T47D (cell line): ENCODE results near the gene EXOC6.
A peak's percentile ranks its signal among the peaks of the same experiment; 100 is the strongest.

Source experiments
- DNase-seq, 2 experiments: peaks; one replicate each; pipeline versions ENCODE4 v3.0.0 to v3.0.0-alpha.2; 2011 to 2012; ENCODE audit warnings: low read depth in 1 of 2, low spot score in 1 of 2
- JUND ChIP-seq: IDR thresholded peaks from 2 replicates; pipeline ENCODE4 v1.6.1; 2012; ENCODE audit warnings: low read depth
- in situ Hi-C: cut with HindIII; loops from 2 replicates; pipeline ENCODE4 v1.10.0; 2016; ENCODE audit warnings: low sequenced_read_pairs, low pct_unique_long_range_greater_than_20kb

Gene EXOC6

DNA sequence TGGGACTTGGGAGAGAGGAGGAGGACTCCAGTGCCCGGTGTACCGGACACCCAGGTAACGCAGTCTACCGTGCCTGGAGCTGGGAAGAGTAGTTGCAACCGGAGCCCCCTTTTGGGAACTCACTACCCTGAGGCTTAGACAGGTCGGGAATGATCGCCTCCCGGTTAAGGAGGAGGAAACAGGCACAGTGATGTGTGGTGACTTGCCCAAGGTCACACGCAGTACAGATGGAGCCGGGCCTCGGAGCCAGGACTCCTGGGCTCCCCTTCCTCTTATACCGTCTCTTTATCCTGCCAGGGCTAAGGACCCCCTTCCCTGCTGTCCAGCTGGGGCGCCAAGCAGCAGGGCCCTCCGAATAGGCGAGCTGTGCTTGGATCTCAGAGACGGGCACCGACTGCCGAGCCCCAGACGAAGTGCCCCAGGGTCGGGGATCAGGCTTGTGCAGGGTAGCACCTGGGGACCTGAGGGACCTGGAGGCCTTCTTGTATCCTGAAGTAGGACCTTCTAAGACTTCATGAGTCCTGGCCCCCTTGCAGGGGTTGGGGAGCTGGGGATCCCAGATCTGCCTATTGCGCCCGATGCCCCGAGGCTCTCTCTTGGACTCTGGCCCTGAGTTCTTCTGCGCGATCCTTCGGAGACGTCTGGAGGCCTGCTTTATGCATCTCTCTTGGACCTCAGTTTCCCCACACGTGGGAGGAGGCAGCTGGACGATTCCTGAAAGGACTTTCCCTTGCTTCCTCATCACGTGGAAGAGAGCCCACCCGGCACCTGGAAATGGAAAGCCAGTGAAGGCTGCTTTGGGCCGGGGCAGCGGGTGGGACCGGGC lies 224.6 kb downstream of the EXOC6 start:
- TF ChIP-seq JUND: no peak
- in situ Hi-C loops: no loop called here
- DNase-seq: no peak

DNA sequence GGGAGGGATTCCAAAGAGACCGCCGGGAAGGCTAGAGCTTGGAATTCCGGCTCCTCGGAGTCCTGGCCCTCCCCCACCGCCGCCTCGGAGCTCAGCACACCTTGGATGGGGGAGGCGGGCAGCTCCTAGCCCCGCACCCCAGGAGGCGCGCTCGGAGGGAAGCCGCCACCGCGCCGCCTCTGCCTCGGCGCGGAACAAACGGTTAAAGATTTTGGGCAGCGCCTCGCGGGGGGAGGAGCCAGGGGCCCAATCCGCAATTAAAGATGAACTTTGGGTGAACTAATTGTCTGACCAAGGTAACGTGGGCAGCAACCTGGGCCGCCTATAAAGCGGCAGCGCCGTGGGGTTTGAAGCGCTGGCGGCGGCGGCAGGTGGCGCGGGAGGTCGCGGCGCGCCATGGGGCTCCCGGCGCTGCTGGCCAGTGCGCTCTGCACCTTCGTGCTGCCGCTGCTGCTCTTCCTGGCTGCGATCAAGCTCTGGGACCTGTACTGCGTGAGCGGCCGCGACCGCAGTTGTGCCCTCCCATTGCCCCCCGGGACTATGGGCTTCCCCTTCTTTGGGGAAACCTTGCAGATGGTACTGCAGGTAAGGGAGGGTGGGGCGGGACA lies 225.3 kb downstream of the EXOC6 start, which contains the start of gene CYP26A1:
Gene CYP26A1, plus strand, starts transcription at position 355 of the 608 bp plus-strand sequence. Its CDS starts 42 bp downstream, at position 397.
- no peak for TF ChIP-seq JUND
- in situ Hi-C loops: no loop called here
- peak in 1 of 2 experiments; percentile 33 for DNase-seq

DNA sequence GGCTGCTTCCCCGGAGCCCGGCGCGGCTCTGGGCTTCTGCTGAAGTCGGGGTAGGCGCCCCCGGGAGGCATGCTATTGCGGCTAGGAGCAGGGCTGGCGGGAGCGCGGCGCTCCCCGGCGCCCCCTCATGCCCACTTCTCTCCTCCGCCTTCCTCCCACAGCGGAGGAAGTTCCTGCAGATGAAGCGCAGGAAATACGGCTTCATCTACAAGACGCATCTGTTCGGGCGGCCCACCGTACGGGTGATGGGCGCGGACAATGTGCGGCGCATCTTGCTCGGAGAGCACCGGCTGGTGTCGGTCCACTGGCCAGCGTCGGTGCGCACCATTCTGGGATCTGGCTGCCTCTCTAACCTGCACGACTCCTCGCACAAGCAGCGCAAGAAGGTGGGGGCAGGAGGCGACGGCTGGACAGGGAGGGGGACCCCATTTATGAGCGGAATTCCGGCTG lies 225.9 kb downstream of the EXOC6 start:
- in situ Hi-C loops: no loop called here
- TF ChIP-seq JUND: no peak
- DNase-seq: no peak

DNA sequence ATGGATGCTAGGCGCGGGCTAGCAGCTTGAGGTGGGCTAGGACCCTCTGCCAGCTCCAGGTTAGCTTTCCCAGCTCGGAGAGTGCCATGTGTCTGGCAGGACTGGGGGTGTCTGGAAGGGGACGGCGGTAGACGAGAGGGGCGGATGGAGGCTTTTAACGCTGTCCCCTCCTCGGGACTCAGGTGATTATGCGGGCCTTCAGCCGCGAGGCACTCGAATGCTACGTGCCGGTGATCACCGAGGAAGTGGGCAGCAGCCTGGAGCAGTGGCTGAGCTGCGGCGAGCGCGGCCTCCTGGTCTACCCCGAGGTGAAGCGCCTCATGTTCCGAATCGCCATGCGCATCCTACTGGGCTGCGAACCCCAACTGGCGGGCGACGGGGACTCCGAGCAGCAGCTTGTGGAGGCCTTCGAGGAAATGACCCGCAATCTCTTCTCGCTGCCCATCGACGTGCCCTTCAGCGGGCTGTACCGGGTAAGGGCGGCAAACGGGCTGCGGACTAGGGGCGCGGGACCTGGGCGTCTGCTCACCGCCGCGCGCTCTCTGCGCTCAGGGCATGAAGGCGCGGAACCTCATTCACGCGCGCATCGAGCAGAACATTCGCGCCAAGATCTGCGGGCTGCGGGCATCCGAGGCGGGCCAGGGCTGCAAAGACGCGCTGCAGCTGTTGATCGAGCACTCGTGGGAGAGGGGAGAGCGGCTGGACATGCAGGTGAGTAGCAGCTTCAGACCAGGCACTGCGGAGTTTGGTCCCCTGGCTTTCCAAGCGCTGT lies 226.5 kb downstream of the EXOC6 start:
- TF ChIP-seq JUND: no peak
- in situ Hi-C loops: no loop called here
- DNase-seq: no peak

DNA sequence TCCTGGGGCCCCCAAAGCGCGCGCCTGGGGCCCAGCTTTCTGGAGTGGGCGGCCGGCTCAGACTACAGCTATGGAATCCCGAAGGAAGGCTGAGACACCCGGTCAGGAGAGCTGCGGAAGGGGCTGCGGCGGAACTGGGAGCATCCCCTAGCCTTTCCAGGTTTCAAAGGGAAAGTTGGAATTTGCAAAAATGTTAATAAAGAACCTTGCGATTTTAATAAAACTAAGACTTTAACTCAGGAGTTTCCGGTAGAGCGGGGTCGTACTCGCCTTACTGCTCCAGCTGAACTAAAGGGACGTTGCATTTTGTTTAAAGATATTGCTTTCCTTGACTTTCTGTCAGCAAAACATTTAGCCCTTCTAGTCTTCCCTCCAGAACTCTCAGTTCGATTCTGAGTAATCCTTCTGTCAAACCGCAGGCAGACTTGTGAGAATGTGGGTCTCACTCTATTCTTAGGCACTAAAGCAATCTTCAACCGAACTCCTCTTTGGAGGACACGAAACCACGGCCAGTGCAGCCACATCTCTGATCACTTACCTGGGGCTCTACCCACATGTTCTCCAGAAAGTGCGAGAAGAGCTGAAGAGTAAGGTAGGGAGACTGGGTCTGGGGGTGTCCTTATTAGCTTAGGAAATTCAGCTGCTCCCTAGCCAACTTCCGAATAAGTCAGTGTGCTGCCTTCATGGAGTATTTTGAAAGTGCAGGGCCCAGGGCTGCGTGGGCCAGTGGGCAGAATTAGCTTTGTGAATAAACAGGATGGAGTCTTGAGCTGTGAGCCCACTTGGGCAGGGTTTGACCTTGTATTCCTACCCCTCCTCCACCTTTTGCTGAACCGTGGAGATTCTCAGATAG lies 227.3 kb downstream of the EXOC6 start:
- in situ Hi-C loops: no loop called here
- no peak for DNase-seq
- TF ChIP-seq JUND: no peak

DNA sequence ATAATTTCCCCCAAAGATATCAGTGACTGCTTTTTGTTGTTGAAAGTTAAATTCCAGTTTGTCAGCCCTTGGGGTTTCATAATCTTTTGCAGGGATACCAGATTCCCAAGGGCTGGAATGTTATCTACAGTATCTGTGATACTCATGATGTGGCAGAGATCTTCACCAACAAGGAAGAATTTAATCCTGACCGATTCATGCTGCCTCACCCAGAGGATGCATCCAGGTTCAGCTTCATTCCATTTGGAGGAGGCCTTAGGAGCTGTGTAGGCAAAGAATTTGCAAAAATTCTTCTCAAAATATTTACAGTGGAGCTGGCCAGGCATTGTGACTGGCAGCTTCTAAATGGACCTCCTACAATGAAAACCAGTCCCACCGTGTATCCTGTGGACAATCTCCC lies 228.6 kb downstream of the EXOC6 start:
- DNase-seq: no peak
- no peak for TF ChIP-seq JUND
- in situ Hi-C loops: no loop called here

DNA sequence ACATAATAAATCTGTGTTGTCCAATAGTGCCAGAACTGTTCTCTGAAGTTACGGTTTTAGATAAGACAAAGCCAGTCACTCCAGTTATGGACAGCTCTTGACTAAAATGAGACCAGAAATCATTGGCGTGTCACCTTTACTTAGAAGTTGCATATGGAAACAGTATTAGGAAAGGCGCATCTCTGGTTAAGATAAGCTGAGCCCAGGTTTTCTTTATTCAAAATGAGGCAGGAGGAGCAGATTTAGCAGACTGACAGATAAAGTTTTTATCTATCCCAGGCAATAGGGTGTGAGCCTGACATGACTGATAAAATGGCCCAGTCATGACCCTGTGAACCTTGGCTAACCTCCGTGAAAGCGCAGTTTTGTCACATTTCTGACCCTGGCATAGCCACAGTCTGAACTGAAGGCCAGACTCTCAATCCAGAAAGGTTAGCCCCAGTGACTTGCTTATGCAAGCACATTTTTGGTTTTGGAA lies 229.6 kb downstream of the EXOC6 start:
- in situ Hi-C loops: no loop called here
- TF ChIP-seq JUND: no peak
- DNase-seq: no peak

DNA sequence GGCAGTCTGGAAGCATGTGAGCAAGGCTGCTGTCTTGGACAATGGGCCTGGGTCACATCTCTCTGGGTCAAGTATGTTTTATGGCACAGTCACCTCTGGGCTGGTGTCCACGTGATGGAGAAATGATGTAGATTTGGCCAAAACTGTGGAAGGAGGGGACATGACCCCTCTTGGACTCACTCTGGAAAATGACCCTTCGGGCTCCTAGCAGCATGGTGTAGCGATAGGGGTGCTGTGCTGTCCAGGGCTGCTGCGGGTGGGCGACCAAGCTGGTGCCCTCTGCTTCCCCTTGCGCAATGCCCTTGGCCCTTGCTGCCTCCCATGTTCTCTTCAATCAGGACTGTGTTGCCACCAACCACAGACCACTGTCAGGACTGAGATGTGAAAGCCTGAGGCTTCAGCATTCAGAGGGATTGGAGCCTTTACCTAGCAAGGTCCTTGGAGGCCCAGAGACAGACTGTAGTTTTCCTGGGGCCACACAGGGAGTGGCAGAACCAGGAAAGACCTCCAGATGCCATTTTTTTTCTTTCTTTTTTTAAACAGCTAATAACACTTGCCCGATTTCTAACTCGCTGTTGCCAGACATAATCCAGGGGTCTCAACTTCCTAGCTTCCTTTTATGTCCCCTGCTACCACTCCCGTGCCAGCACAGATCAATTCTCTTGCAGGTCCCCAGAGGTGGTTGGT lies 231.5 kb downstream of the EXOC6 start:
- in situ Hi-C loops: no loop called here
- no peak for DNase-seq
- TF ChIP-seq JUND: no peak

DNA sequence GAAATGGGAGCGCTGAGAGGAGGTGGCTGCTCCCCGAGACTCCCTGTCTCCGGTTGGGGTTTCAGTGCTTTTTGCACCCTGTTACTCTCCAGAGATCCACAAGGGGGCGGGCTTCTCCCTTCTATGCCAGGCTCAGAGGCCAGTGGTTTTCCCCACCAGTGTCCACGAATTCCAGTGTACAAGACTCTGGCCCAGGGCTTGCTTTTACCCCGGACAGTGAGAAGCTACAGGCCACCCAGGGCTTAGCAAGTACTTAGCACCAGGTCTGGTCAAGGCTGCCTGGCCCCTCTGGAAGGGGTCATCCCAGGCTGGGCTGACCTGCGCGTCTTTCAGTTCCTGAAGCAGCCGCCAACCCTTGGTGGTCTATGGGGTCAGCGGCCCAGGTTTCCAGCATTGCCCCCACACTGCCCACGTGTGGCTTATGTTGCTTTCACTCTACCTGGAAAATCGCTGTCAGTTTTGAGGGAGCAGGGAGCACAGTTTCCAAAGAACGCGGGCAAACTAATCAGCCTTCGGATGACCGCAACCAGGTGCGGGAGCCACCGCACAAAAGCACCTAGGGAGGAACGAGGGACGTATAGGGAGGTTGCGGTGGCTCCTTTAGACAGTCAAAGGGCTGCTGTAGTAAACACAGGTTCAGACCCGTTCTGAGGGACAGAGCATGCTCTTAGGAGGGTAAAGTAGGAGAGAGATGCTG lies 232.2 kb downstream of the EXOC6 start:
- no peak for TF ChIP-seq JUND
- in situ Hi-C loops: no loop called here
- DNase-seq: peak; percentile 74 to 88

DNA sequence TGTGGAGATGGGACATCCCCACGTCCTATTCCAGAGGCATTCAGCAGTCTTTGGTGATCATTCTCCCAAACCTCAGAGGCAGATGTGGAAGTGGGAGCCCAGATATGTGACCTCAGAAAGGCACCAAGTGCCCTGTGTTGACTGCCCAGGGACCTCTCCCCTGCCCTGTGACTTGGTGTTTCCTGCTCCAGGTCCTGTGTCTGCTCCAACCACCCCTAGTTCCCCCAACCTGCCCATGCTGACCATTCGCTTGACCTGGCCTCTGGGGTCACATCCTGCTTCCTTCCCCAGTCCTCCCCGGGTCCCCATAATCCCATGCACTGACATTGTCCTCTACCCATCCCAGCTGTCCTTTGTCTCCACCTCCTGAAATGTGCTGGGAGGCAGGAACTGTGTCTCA lies 233.0 kb downstream of the EXOC6 start:
- no peak for TF ChIP-seq JUND
- DNase-seq: no peak
- in situ Hi-C loops: no loop called here

DNA sequence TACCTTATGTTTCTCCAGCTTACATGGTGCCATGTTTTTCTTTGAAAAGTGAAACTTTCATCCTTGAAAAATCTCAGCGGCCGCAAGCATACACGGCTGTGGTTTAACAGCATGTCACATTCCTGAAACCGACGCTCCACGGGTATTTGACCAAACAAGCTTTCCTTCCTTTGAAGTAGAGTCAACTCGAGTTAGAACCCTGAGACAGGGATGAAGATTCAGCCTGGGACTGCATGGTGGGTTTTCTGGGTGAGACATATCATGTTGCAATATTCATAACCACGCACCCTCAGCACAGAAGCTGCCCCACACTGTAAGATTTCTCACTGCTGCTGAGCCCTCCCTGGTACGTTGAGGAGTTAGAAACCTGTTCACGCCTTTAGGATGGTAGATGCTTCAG lies 233.5 kb downstream of the EXOC6 start:
- in situ Hi-C loops: no loop called here
- DNase-seq: no peak
- no peak for TF ChIP-seq JUND
